HEK293 (cell line): Measurements from ENCODE around the gene C2orf76.

Source experiments
- CTCF ChIA-PET: fragments of 350-600 bp; formaldehyde crosslinking; extraction: SDS; loops from one replicate; lab custom pipeline; 2021; ENCODE audit warnings: antibody characterized with exemption; lab: Yijun Ruan, JAX
- POLR2A ChIA-PET: fragments of 300-600 bp; formaldehyde crosslinking; extraction: SDS; loops from one replicate; lab custom pipeline; 2020; ENCODE audit warnings: antibody characterized with exemption, inconsistent platforms; lab: Yijun Ruan, JAX
- H3K27ac ChIP-seq: fragments of 200-500 bp; sonication (Bioruptor generic); 2 replicates; pipeline ENCODE4 v1.5.1; 2014; ENCODE audit warnings: low read depth, low read length, control low read depth, inconsistent platforms; ENCODE audit errors: extremely low read depth
- H3K36me3 ChIP-seq, 2 experiments: fragments of 200-500 bp in 1 of 2; sonication (Bioruptor generic) in 1 of 2; 1 replicate in 1 of 2; 2 replicates in 1 of 2; pipeline ENCODE4 v1.5.1; 2014 to 2017; ENCODE audit warnings: inconsistent platforms in 2 of 2, low read length in 2 of 2; ENCODE audit not compliant: control insufficient read depth in 2 of 2, insufficient read depth in 1 of 2
- H3K4me1 ChIP-seq: fragments of 200-500 bp; sonication (Bioruptor generic); 2 replicates; pipeline ENCODE4 v1.5.1; 2014; ENCODE audit warnings: mild to moderate bottlenecking, low read length, inconsistent platforms; ENCODE audit not compliant: control insufficient read depth, insufficient read depth
- H3K4me3 ChIP-seq: 2 replicates; pipeline ENCODE4 v1.5.1; 2011; ENCODE audit warnings: low read depth, mild to moderate bottlenecking, control low read depth, low read length, moderate library complexity
- H3K9me3 ChIP-seq: fragments of 200-500 bp; sonication (Bioruptor generic); 2 replicates; pipeline ENCODE4 v1.5.1; 2014; ENCODE audit warnings: low read depth, low read length, inconsistent platforms; ENCODE audit not compliant: control insufficient read depth, insufficient read depth
- ATF2 ChIP-seq: fragments of 450-650 bp; formaldehyde crosslinking; IDR thresholded peaks from 2 replicates; pipeline ENCODE4 v1.5.1; 2016; ENCODE audit warnings: missing biosample characterization, missing genetic modification characterization, low read depth
- GLIS1 ChIP-seq: fragments of 450-650 bp; formaldehyde crosslinking; IDR thresholded peaks from 2 replicates; pipeline ENCODE4 v1.5.1; 2016; ENCODE audit warnings: missing biosample characterization, missing genetic modification characterization
- SP3 ChIP-seq: fragments of 450-650 bp; formaldehyde crosslinking; IDR thresholded peaks from 2 replicates; pipeline ENCODE4 v1.5.1; 2016; ENCODE audit warnings: missing biosample characterization, missing genetic modification characterization
- WT1 ChIP-seq: fragments of 450-650 bp; formaldehyde crosslinking; IDR thresholded peaks from 2 replicates; pipeline ENCODE4 v1.5.1; 2016; ENCODE audit warnings: missing biosample characterization, missing genetic modification characterization
- ZBTB20 ChIP-seq: fragments of 450-650 bp; formaldehyde crosslinking; IDR thresholded peaks from 2 replicates; pipeline ENCODE4 v1.5.1; 2016; ENCODE audit warnings: missing biosample characterization, missing genetic modification characterization
- ZFP41 ChIP-seq: fragments of 450-650 bp; formaldehyde crosslinking; IDR thresholded peaks from 2 replicates; pipeline ENCODE4 v1.5.1; 2016; ENCODE audit warnings: missing biosample characterization, missing genetic modification characterization, borderline replicate concordance
- ZNF132 ChIP-seq: fragments of 450-650 bp; formaldehyde crosslinking; IDR thresholded peaks from 2 replicates; pipeline ENCODE4 v1.5.1; 2017; ENCODE audit warnings: missing biosample characterization, missing genetic modification characterization, borderline replicate concordance
- ZNF169 ChIP-seq: fragments of 450-650 bp; formaldehyde crosslinking; IDR thresholded peaks from 2 replicates; pipeline ENCODE4 v1.5.1; 2016; ENCODE audit warnings: missing biosample characterization, missing genetic modification characterization
- ZNF19 ChIP-seq: fragments of 450-650 bp; formaldehyde crosslinking; IDR thresholded peaks from 2 replicates; pipeline ENCODE4; 2016; ENCODE audit warnings: missing biosample characterization, missing genetic modification characterization, low read depth
- ZNF23 ChIP-seq: fragments of 450-650 bp; formaldehyde crosslinking; IDR thresholded peaks from 2 replicates; pipeline ENCODE4 v1.5.1; 2016; ENCODE audit warnings: missing biosample characterization, missing genetic modification characterization, borderline replicate concordance
- ZNF26 ChIP-seq: fragments of 450-650 bp; formaldehyde crosslinking; IDR thresholded peaks from 2 replicates; pipeline ENCODE4 v1.5.1; 2016; ENCODE audit warnings: missing biosample characterization, missing genetic modification characterization
- ZNF514 ChIP-seq: fragments of 450-650 bp; formaldehyde crosslinking; IDR thresholded peaks from 2 replicates; pipeline ENCODE4 v1.5.1; 2016; ENCODE audit warnings: missing biosample characterization, missing genetic modification characterization
- ZNF549 ChIP-seq: fragments of 450-650 bp; IDR thresholded peaks from 2 replicates; pipeline ENCODE4 v1.5.1; 2018; ENCODE audit warnings: missing biosample characterization, missing genetic modification characterization, mild to moderate bottlenecking, inconsistent platforms, moderate library complexity
- ZNF571 ChIP-seq: fragments of 450-650 bp; formaldehyde crosslinking; IDR thresholded peaks from 2 replicates; pipeline ENCODE4 v1.5.0; 2017; ENCODE audit warnings: missing biosample characterization, missing genetic modification characterization
- ZNF585B ChIP-seq: fragments of 450-650 bp; formaldehyde crosslinking; IDR thresholded peaks from 2 replicates; pipeline ENCODE4 v1.5.1; 2016; ENCODE audit warnings: missing biosample characterization, missing genetic modification characterization
- ZNF664 ChIP-seq: fragments of 450-650 bp; formaldehyde crosslinking; IDR thresholded peaks from 2 replicates; pipeline ENCODE4 v1.5.1; 2016; ENCODE audit warnings: missing biosample characterization, missing genetic modification characterization
- ZNF830 ChIP-seq: fragments of 450-650 bp; IDR thresholded peaks from 2 replicates; pipeline ENCODE4 v1.5.0; 2018; ENCODE audit warnings: missing biosample characterization, missing genetic modification characterization, low read depth, mild to moderate bottlenecking, moderate library complexity
- ZSCAN16 ChIP-seq: fragments of 450-650 bp; formaldehyde crosslinking; IDR thresholded peaks from 2 replicates; pipeline ENCODE4 v1.5.1; 2016; ENCODE audit warnings: missing biosample characterization, missing genetic modification characterization
- TF ChIP-seq, protein P1 (sequence below): fragments of 450-650 bp; formaldehyde crosslinking; IDR thresholded peaks from 2 replicates; pipeline ENCODE4 v1.5.1; 2017; ENCODE audit warnings: missing biosample characterization, mild to moderate bottlenecking, missing genetic modification characterization, moderate library complexity
- TF ChIP-seq, protein P2 (sequence below): fragments of 450-650 bp; formaldehyde crosslinking; IDR thresholded peaks from 2 replicates; pipeline ENCODE4 v1.5.1; 2017; ENCODE audit warnings: missing biosample characterization, missing genetic modification characterization

The C2orf76 gene

GRCh38 chr2:119319593-119319992 is 47.0 kb downstream of the C2orf76 start:
- CTCF ChIA-PET, result interaction anchor here (0.5 kb wide), 1 partner anchor 308 kb away, joined by 3 read pairs; no protein-coding TSS in a partner anchor
- POLR2A ChIA-PET, result no interaction called here
- Histone ChIP-seq H3K36me3 (no peaks in the 10 kb centered on the region), H3K27ac (no peak overlapping the region), H3K4me3 (no peak overlapping the region), H3K4me1 (no peaks in the 10 kb centered on the region), H3K9me3 (no peaks in the 10 kb centered on the region)
- no peak for TF ChIP-seq ZNF169 (tag by site-specific recombination)
- TF ChIP-seq ZNF23, result no peak
- no peak for TF ChIP-seq ZSCAN16 (tag by site-specific recombination)

GRCh38 chr2:119317554-119317953 is 49.1 kb downstream of the C2orf76 start:
- Histone ChIP-seq H3K4me3 (no peak overlapping the region), H3K36me3 (no peaks in the 10 kb centered on the region), H3K4me1 (no peaks in the 10 kb centered on the region), H3K9me3 (no peaks in the 10 kb centered on the region), H3K27ac (no peak overlapping the region)
- TF ChIP-seq, protein P1, sequence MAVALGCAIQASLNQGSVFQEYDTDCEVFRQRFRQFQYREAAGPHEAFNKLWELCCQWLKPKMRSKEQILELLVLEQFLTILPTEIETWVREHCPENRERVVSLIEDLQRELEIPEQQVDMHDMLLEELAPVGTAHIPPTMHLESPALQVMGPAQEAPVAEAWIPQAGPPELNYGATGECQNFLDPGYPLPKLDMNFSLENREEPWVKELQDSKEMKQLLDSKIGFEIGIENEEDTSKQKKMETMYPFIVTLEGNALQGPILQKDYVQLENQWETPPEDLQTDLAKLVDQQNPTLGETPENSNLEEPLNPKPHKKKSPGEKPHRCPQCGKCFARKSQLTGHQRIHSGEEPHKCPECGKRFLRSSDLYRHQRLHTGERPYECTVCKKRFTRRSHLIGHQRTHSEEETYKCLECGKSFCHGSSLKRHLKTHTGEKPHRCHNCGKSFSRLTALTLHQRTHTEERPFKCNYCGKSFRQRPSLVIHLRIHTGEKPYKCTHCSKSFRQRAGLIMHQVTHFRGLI (tag by site-specific recombination), result no peak
- TF ChIP-seq ZBTB20 (tag by site-specific recombination), result no peak
- no peak for TF ChIP-seq ZNF26 (tag by site-specific recombination)
- TF ChIP-seq ZNF514, result no peak
- no peak for TF ChIP-seq GLIS1
- no peak for TF ChIP-seq WT1 (tag by site-specific recombination)
- TF ChIP-seq ZNF132 (tag by site-specific recombination), result no peak
- TF ChIP-seq ZNF664, result no peak
- no peak for TF ChIP-seq ATF2 (tag by site-specific recombination)
- no peak for TF ChIP-seq ZNF549 (tag by site-specific recombination)
- no peak for TF ChIP-seq ZNF19
- TF ChIP-seq ZNF585B (tag by site-specific recombination), result no peak
- no peak for TF ChIP-seq ZNF571 (tag by site-specific recombination)
- no peak for TF ChIP-seq SP3 (tag by site-specific recombination)
- TF ChIP-seq, protein P2, sequence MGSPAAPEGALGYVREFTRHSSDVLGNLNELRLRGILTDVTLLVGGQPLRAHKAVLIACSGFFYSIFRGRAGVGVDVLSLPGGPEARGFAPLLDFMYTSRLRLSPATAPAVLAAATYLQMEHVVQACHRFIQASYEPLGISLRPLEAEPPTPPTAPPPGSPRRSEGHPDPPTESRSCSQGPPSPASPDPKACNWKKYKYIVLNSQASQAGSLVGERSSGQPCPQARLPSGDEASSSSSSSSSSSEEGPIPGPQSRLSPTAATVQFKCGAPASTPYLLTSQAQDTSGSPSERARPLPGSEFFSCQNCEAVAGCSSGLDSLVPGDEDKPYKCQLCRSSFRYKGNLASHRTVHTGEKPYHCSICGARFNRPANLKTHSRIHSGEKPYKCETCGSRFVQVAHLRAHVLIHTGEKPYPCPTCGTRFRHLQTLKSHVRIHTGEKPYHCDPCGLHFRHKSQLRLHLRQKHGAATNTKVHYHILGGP (tag by site-specific recombination), result no peak
- TF ChIP-seq ZNF830 (tag by site-specific recombination), result no peak
- no peak for TF ChIP-seq ZFP41 (tag by site-specific recombination)
- CTCF ChIA-PET, result no interaction called here
- POLR2A ChIA-PET, result no interaction called here
